ENCODE results near the gene GAB1.

GAB1 gene

DNA sequence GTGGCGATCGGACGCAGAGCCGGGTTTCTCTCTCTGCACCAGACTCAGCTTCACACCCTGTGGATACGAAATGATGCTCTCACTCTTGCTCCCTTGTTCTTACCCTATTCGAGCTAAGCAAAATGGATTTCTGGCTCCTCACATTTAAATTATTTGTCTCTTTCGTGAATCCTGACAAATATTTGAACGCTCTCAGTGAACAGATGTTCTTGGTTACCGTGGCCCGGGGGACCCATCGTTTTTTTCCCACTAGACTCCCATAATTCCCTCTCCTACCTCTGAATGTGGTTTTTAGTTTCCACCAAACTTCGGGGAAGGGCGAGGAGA is 177.5 kb downstream of the GAB1 start:
- Mint-ChIP-seq H3K4me3 (peak overlapping the region; percentile 98), H3K27ac (peak overlapping the region; percentile 100), H3K36me3 (ENCODE audit: low read depth) (peaks cover 30% of the 10 kb centered on the region), H3K27me3 (ENCODE audit: low read depth, poor library complexity) (peaks cover 4% of the 10 kb centered on the region), H3K9me3 (no peaks in the 10 kb centered on the region), H3K4me1 (peaks cover 39% of the 10 kb centered on the region)
- TF ChIP-seq, protein P1, sequence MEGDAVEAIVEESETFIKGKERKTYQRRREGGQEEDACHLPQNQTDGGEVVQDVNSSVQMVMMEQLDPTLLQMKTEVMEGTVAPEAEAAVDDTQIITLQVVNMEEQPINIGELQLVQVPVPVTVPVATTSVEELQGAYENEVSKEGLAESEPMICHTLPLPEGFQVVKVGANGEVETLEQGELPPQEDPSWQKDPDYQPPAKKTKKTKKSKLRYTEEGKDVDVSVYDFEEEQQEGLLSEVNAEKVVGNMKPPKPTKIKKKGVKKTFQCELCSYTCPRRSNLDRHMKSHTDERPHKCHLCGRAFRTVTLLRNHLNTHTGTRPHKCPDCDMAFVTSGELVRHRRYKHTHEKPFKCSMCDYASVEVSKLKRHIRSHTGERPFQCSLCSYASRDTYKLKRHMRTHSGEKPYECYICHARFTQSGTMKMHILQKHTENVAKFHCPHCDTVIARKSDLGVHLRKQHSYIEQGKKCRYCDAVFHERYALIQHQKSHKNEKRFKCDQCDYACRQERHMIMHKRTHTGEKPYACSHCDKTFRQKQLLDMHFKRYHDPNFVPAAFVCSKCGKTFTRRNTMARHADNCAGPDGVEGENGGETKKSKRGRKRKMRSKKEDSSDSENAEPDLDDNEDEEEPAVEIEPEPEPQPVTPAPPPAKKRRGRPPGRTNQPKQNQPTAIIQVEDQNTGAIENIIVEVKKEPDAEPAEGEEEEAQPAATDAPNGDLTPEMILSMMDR (IDR thresholded peaks at IDR 0.05), result no peak
- DNase-seq, result no peak

DNA sequence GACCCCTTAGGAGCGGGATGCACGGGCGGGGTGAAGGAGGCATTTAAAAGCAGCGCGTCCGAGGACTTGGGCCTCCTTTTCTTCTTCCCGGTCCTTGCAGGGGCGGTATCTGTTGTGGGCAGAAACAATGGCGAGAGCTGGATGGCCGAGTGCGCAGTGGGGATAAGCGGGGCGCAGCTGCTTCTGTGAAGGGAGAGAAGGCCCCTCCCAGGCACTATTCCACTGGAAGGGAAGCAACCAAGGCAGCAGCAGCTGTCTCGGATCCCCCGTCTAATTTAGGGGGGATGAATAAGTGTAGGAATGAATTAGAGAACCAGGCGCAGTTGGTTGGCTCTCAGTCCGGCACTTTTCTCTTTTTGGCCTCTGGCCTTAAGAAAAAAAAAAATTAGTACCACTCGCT is 177.8 kb downstream of the GAB1 start:
- peak; percentile 49 for DNase-seq
- TF ChIP-seq, protein P1 (IDR thresholded peaks at IDR 0.05), result no peak
- no peaks in the 10 kb centered on the region for H3K9me3 Mint-ChIP-seq

DNA sequence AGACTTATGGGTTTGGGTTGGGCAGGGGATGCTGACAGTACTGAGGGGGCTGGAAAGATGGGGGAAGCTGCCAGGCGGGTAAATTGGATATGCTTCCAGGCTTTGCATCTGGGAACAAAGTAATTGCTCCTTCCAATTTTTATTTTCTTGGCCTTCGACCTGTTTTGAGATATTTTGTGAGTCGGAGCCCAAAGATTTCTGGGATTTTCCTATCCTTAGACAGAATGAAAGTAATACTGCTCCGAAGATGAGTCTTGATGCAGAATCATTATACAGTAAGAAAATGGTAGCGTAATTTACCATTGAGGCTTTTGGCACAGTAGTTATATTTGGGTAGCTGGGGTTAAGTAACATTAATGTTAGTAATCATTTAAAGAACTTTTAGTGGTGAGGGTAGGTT is 178.2 kb downstream of the GAB1 start:
- no peaks in the 10 kb centered on the region for H3K9me3 Mint-ChIP-seq
- peak overlapping the region; percentile 98 for H3K4me3 Mint-ChIP-seq
- TF ChIP-seq, protein P1 (IDR thresholded peaks at IDR 0.05), result no peak
- H3K27me3 Mint-ChIP-seq (ENCODE audit: low read depth, poor library complexity), result peaks cover 2% of the 10 kb centered on the region
- peaks cover 38% of the 10 kb centered on the region for H3K36me3 Mint-ChIP-seq (ENCODE audit: low read depth)
- peaks cover 46% of the 10 kb centered on the region for H3K4me1 Mint-ChIP-seq
- H3K27ac Mint-ChIP-seq, result peak overlapping the region; percentile 100
- no peak for DNase-seq

More for the DNA sequence above, 177.8 kb downstream of the GAB1 start:
- Mint-ChIP-seq H3K27me3 (ENCODE audit: low read depth, poor library complexity) (peaks cover 4% of the 10 kb centered on the region), H3K36me3 (ENCODE audit: low read depth) (peaks cover 34% of the 10 kb centered on the region), H3K4me3 (peak overlapping the region; percentile 98), H3K27ac (peak overlapping the region; percentile 100), H3K4me1 (peaks cover 42% of the 10 kb centered on the region)

DNA sequence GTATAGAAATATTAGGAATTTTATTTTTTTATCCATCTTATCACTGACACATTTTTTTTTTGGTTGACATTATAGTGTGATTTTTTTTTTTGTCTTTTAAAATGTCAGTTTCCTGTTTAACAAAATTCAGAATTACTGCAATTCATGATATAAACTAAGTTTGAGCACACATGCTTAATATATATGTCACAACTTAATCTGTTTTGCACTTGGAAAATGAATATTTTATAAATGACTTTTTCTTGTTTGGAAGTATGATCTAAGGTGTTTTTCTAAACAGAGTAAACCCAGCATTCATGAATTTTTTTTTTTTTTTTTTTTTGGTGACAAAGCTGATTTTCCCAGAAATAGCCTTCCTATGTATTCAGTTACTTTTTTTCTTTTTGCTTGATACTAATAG is 179.2 kb downstream of the GAB1 start:
- DNase-seq, result no peak
- TF ChIP-seq, protein P1 (IDR thresholded peaks at IDR 0.05), result no peak
- no peak overlapping the region for H3K27ac Mint-ChIP-seq
- H3K36me3 Mint-ChIP-seq (ENCODE audit: low read depth), result peaks cover 46% of the 10 kb centered on the region
- peak overlapping the region; percentile 98 for H3K4me3 Mint-ChIP-seq
- H3K9me3 Mint-ChIP-seq, result no peaks in the 10 kb centered on the region
- H3K4me1 Mint-ChIP-seq, result peaks cover 49% of the 10 kb centered on the region
- no peaks in the 10 kb centered on the region for H3K27me3 Mint-ChIP-seq (ENCODE audit: low read depth, poor library complexity)

DNA sequence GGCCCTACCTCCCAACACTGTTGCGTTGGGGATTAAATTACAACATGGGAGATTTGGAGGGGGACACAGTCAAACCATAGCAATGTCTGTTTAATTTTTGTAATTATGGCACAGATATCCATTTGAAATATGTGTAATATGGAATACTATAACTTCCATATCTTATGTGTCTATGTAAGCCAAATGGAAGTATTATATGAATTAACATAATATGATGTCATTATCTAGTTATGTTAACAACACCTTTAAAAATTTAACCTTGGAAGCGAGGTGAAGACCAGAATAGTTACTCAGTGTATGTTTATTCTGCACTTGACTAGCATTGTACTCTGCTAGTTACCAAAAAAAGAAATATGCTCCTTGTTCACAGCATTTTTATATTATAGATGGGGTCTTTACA is 181.1 kb downstream of the GAB1 start:
- Mint-ChIP-seq H3K36me3 (ENCODE audit: low read depth) (peaks cover 59% of the 10 kb centered on the region), H3K4me1 (peaks cover 53% of the 10 kb centered on the region), H3K9me3 (no peaks in the 10 kb centered on the region), H3K27me3 (ENCODE audit: low read depth, poor library complexity) (no peaks in the 10 kb centered on the region), H3K4me3 (no peak overlapping the region), H3K27ac (no peak overlapping the region)
- no peak for DNase-seq
- TF ChIP-seq, protein P1 (IDR thresholded peaks at IDR 0.05), result no peak

Measured in nephron progenitor cell (in vitro differentiated cells).